Stimulated activated memory B cell treated with anti-CD40 and anti-IgM and Interleukin-4, amounts not matched to agents 10 μg/mL and 1 μg/mL and 100 μg/mL, for 72 hours (primary cell): ENCODE data around the gene ZSWIM5.
"Not testable (repeated sequence)": the region's sequence is repeated elsewhere in the genome, so short reads cannot be mapped to it uniquely, and the experiment has no call there.

Experiments
- ATAC-seq: fragments of 150-1000 bp; cut with Tn5 transposase; 2 replicates; pipeline ENCODE4 v1.10.0; 2021
- H3K27ac Mint-ChIP-seq: one replicate; pipeline ENCODE4 v1.8.0; 2022; ENCODE audit warnings: mild to moderate bottlenecking, mixed read lengths
- H3K27me3 Mint-ChIP-seq: one replicate; pipeline ENCODE4 v1.8.0; 2022; ENCODE audit warnings: mixed read lengths
- H3K36me3 Mint-ChIP-seq: one replicate; pipeline ENCODE4 v1.8.0; 2022; ENCODE audit warnings: mixed read lengths
- H3K4me1 Mint-ChIP-seq: one replicate; pipeline ENCODE4 v1.8.0; 2022; ENCODE audit warnings: mixed read lengths
- H3K4me3 Mint-ChIP-seq: one replicate; pipeline ENCODE4 v1.8.0; 2022; ENCODE audit warnings: mild to moderate bottlenecking, moderate library complexity, mixed read lengths
- H3K9me3 Mint-ChIP-seq: one replicate; pipeline ENCODE4 v1.8.0; 2022; ENCODE audit warnings: mixed read lengths

ZSWIM5 gene

GRCh38 chr1:45171575-45171974 is 34.8 kb downstream of the ZSWIM5 start:
- ATAC-seq: no peak
- Mint-ChIP-seq H3K27me3 (peaks cover 5% of the 10 kb centered on the region), H3K36me3 (no peaks in the 10 kb centered on the region), H3K9me3 (no peaks in the 10 kb centered on the region), H3K27ac (no peak overlapping the region), H3K4me1 (no peaks in the 10 kb centered on the region), H3K4me3 (no peak overlapping the region)

GRCh38 chr1:45170151-45170742 is 36.2 kb downstream of the ZSWIM5 start:
- no peak for ATAC-seq
- Mint-ChIP-seq H3K4me1 (no peaks in the 10 kb centered on the region), H3K36me3 (peaks cover 3% of the 10 kb centered on the region), H3K4me3 (no peak overlapping the region), H3K27me3 (peaks cover 5% of the 10 kb centered on the region), H3K9me3 (peaks cover 3% of the 10 kb centered on the region), H3K27ac (no peak overlapping the region)

- Mint-ChIP-seq H3K36me3 (peaks cover 14% of the 10 kb centered on the region), H3K27me3 (peaks cover 27% of the 10 kb centered on the region), H3K9me3 (peaks cover 13% of the 10 kb centered on the region)
- H3K4me1 Mint-ChIP-seq, ATAC-seq, H3K4me3 Mint-ChIP-seq, H3K27ac Mint-ChIP-seq: not testable (repeated sequence)
Measured at GRCh38 chr1:45167947-45168346, 38.5 kb downstream of the ZSWIM5 start.

- not testable (repeated sequence) for ATAC-seq, H3K27ac Mint-ChIP-seq, H3K4me1 Mint-ChIP-seq, H3K4me3 Mint-ChIP-seq
- H3K9me3 Mint-ChIP-seq: peaks cover 13% of the 10 kb centered on the region
- peaks cover 37% of the 10 kb centered on the region for H3K27me3 Mint-ChIP-seq
- H3K36me3 Mint-ChIP-seq: peaks cover 14% of the 10 kb centered on the region
Measured at GRCh38 chr1:45164307-45164706, 42.1 kb downstream of the ZSWIM5 start.

- not testable (repeated sequence) for H3K27ac Mint-ChIP-seq, ATAC-seq, H3K4me3 Mint-ChIP-seq, H3K4me1 Mint-ChIP-seq
- H3K9me3 Mint-ChIP-seq: peaks cover 13% of the 10 kb centered on the region
- H3K36me3 Mint-ChIP-seq: peaks cover 14% of the 10 kb centered on the region
- peaks cover 37% of the 10 kb centered on the region for H3K27me3 Mint-ChIP-seq
Measured at GRCh38 chr1:45163111-45163510, 43.3 kb downstream of the ZSWIM5 start.

GRCh38 chr1:45162041-45163035 is 44.1 kb downstream of the ZSWIM5 start:
- H3K9me3 Mint-ChIP-seq: peaks cover 13% of the 10 kb centered on the region
- peaks cover 14% of the 10 kb centered on the region for H3K36me3 Mint-ChIP-seq
- not testable (repeated sequence) for H3K27ac Mint-ChIP-seq, H3K4me3 Mint-ChIP-seq, ATAC-seq, H3K4me1 Mint-ChIP-seq
- peaks cover 37% of the 10 kb centered on the region for H3K27me3 Mint-ChIP-seq

- Mint-ChIP-seq H3K27me3 (no peaks in the 10 kb centered on the region), H3K9me3 (peaks cover 7% of the 10 kb centered on the region), H3K4me3 (no peak overlapping the region), H3K4me1 (peaks cover 8% of the 10 kb centered on the region), H3K36me3 (peaks cover 6% of the 10 kb centered on the region), H3K27ac (no peak overlapping the region)
- no peak for ATAC-seq
Measured at GRCh38 chr1:45155957-45156356, 50.4 kb downstream of the ZSWIM5 start.

- H3K27ac Mint-ChIP-seq: no peak overlapping the region
- ATAC-seq: no peak
- H3K27me3 Mint-ChIP-seq: no peaks in the 10 kb centered on the region
Measured at GRCh38 chr1:45155423-45155822, 51.0 kb downstream of the ZSWIM5 start.

GRCh38 chr1:45152126-45152525 is 54.3 kb downstream of the ZSWIM5 start:
- H3K36me3 Mint-ChIP-seq: peaks cover 6% of the 10 kb centered on the region
- no peak overlapping the region for H3K27ac Mint-ChIP-seq
- no peaks in the 10 kb centered on the region for H3K27me3 Mint-ChIP-seq
- no peak for ATAC-seq
- peaks cover 7% of the 10 kb centered on the region for H3K9me3 Mint-ChIP-seq
- H3K4me3 Mint-ChIP-seq: no peak overlapping the region
- H3K4me1 Mint-ChIP-seq: peaks cover 15% of the 10 kb centered on the region

More at GRCh38 chr1:45155423-45155822, 51.0 kb downstream of the ZSWIM5 start:
- peaks cover 8% of the 10 kb centered on the region for H3K4me1 Mint-ChIP-seq
- no peak overlapping the region for H3K4me3 Mint-ChIP-seq
- H3K9me3 Mint-ChIP-seq: peaks cover 7% of the 10 kb centered on the region
- peaks cover 6% of the 10 kb centered on the region for H3K36me3 Mint-ChIP-seq

- Mint-ChIP-seq H3K27ac (no peak overlapping the region), H3K36me3 (no peaks in the 10 kb centered on the region)
Measured at GRCh38 chr1:45148209-45148825, 58.1 kb downstream of the ZSWIM5 start.

GRCh38 chr1:45146833-45147232 is 59.6 kb downstream of the ZSWIM5 start:
- no peak for ATAC-seq
- Mint-ChIP-seq H3K36me3 (no peaks in the 10 kb centered on the region), H3K4me1 (peaks cover 7% of the 10 kb centered on the region), H3K27ac (no peak overlapping the region), H3K9me3 (no peaks in the 10 kb centered on the region), H3K27me3 (peaks cover 8% of the 10 kb centered on the region), H3K4me3 (no peak overlapping the region)

More at GRCh38 chr1:45148209-45148825, 58.1 kb downstream of the ZSWIM5 start:
- ATAC-seq: no peak
- peaks cover 8% of the 10 kb centered on the region for H3K27me3 Mint-ChIP-seq
- no peaks in the 10 kb centered on the region for H3K9me3 Mint-ChIP-seq
- no peak overlapping the region for H3K4me3 Mint-ChIP-seq
- peaks cover 8% of the 10 kb centered on the region for H3K4me1 Mint-ChIP-seq

- no peaks in the 10 kb centered on the region for H3K9me3 Mint-ChIP-seq
- H3K4me3 Mint-ChIP-seq: no peak overlapping the region
- peaks cover 29% of the 10 kb centered on the region for H3K27me3 Mint-ChIP-seq
Measured at GRCh38 chr1:45141247-45142003, 65.0 kb downstream of the ZSWIM5 start.

GRCh38 chr1:45136984-45137383 is 69.4 kb downstream of the ZSWIM5 start:
- H3K36me3 Mint-ChIP-seq: no peaks in the 10 kb centered on the region
- no peaks in the 10 kb centered on the region for H3K4me1 Mint-ChIP-seq
- no peak overlapping the region for H3K4me3 Mint-ChIP-seq
- ATAC-seq: no peak
- H3K27ac Mint-ChIP-seq: no peak overlapping the region
- peaks cover 20% of the 10 kb centered on the region for H3K27me3 Mint-ChIP-seq
- no peaks in the 10 kb centered on the region for H3K9me3 Mint-ChIP-seq

More at GRCh38 chr1:45141247-45142003, 65.0 kb downstream of the ZSWIM5 start:
- no peak overlapping the region for H3K27ac Mint-ChIP-seq
- no peaks in the 10 kb centered on the region for H3K36me3 Mint-ChIP-seq
- no peaks in the 10 kb centered on the region for H3K4me1 Mint-ChIP-seq
- ATAC-seq: no peak

GRCh38 chr1:45135316-45135715 is 71.1 kb downstream of the ZSWIM5 start:
- H3K4me3 Mint-ChIP-seq: no peak overlapping the region
- H3K9me3 Mint-ChIP-seq: no peaks in the 10 kb centered on the region
- no peak for ATAC-seq
- no peaks in the 10 kb centered on the region for H3K36me3 Mint-ChIP-seq
- no peaks in the 10 kb centered on the region for H3K4me1 Mint-ChIP-seq
- peaks cover 13% of the 10 kb centered on the region for H3K27me3 Mint-ChIP-seq
- H3K27ac Mint-ChIP-seq: no peak overlapping the region

GRCh38 chr1:45134461-45134873 is 71.9 kb downstream of the ZSWIM5 start:
- H3K9me3 Mint-ChIP-seq: no peaks in the 10 kb centered on the region
- H3K4me1 Mint-ChIP-seq: no peaks in the 10 kb centered on the region
- H3K27ac Mint-ChIP-seq: no peak overlapping the region
- ATAC-seq: no peak
- peaks cover 5% of the 10 kb centered on the region for H3K27me3 Mint-ChIP-seq
- no peak overlapping the region for H3K4me3 Mint-ChIP-seq
- H3K36me3 Mint-ChIP-seq: no peaks in the 10 kb centered on the region
